IMR-90 (cell line): Measurements from ENCODE around the gene HS2ST1.

Experiments used
- BHLHE40 ChIP-seq: fragments of 150-350 bp; IDR thresholded peaks from 2 replicates; pipeline ENCODE4 v1.6.1; 2016; ENCODE audit warnings: mild to moderate bottlenecking, low read depth, low read length
- CEBPB ChIP-seq: IDR thresholded peaks from 2 replicates; pipeline ENCODE4 v1.6.1; 2012; ENCODE audit warnings: low read depth, low read length, improper control_type of control experiment
- ELK1 ChIP-seq: fragments of 150-350 bp; IDR thresholded peaks from 2 replicates; pipeline ENCODE4 v1.6.1; 2016; ENCODE audit warnings: low read depth, mild to moderate bottlenecking, low read length, moderate library complexity, borderline replicate concordance
- FOS ChIP-seq: fragments of 150-350 bp; IDR thresholded peaks from 2 replicates; pipeline ENCODE4 v1.6.1; 2016; ENCODE audit warnings: low read depth, low read length
- MAFK ChIP-seq: IDR thresholded peaks from 2 replicates; pipeline ENCODE4 v1.6.1; 2012; ENCODE audit warnings: low read depth, low read length, improper control_type of control experiment
- MAZ ChIP-seq: IDR thresholded peaks from 2 replicates; pipeline ENCODE4 v1.6.1; 2012; ENCODE audit warnings: low read depth, mild to moderate bottlenecking, low read length, improper control_type of control experiment, moderate library complexity, borderline replicate concordance
- MXI1 ChIP-seq: IDR thresholded peaks from 2 replicates; pipeline ENCODE4 v1.6.1; 2012; ENCODE audit warnings: low read depth, mild to moderate bottlenecking, low read length, moderate library complexity, borderline replicate concordance
- NFE2L2 ChIP-seq: fragments of 150-350 bp; IDR thresholded peaks from 2 replicates; pipeline ENCODE4 v1.6.1; 2016; ENCODE audit warnings: low read depth, mild to moderate bottlenecking, low read length
- POLR2A ChIP-seq: IDR thresholded peaks from 2 replicates; pipeline ENCODE4 v1.6.1; 2012; ENCODE audit warnings: mild to moderate bottlenecking, low read depth, low read length
- SMC3 ChIP-seq: fragments of 150-350 bp; IDR thresholded peaks from 2 replicates; pipeline ENCODE4 v1.6.1; 2016; ENCODE audit warnings: low read depth, mild to moderate bottlenecking, antibody characterized with exemption, low read length, moderate library complexity
- USF2 ChIP-seq: fragments of 150-350 bp; IDR thresholded peaks from 2 replicates; pipeline ENCODE4 v1.6.1; 2017; ENCODE audit warnings: mild to moderate bottlenecking, antibody characterized with exemption, low read length, low read depth
- TF ChIP-seq, protein P1 (sequence below): conservative IDR thresholded peaks from 2 replicates; pipeline ENCODE4 v1.5.1; 2012; ENCODE audit warnings: mild to moderate bottlenecking, low read depth, low read length, improper control_type of control experiment

DNA sequence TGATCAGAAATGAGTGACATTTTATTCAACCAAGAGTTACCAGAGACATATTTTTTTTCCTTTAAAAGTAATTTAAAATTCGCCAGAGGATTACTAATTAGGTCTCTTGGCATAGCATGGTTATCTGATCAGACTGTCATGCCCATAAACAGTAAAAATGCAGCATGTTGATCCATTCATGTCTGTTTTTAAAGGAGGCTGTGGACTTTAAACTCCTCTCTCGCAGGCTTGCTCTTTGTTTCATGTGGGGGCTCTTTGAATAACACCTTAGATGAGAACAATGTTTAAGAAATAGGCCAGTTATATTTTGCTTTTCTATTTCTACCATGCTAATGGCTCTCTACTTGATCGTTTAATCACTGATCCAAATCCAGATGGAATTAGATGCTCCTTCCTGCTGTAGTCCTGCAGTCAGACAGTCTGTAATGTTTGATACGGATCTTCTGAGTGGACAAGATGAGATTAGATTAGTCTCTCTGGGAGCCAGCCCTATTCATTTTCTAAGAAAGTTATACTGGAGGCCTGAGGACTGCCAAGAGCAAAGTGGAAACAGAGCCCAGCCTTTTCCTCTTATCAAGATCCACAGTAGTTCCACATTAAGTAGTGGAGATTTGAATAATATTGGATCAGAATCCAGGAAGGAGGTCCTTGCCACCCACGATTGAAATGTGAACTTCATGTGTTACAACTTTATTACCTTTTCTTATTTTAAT, 197.4 kb downstream of the HS2ST1 start:
- TF ChIP-seq MXI1 (no peak), ELK1 (no peak), MAZ (no peak), POLR2A (no peak), MAFK (no peak), CEBPB (no peak), USF2 (no peak), FOS (no peak), BHLHE40 (no peak), NFE2L2 (no peak), SMC3 (no peak)
- TF ChIP-seq, protein P1, sequence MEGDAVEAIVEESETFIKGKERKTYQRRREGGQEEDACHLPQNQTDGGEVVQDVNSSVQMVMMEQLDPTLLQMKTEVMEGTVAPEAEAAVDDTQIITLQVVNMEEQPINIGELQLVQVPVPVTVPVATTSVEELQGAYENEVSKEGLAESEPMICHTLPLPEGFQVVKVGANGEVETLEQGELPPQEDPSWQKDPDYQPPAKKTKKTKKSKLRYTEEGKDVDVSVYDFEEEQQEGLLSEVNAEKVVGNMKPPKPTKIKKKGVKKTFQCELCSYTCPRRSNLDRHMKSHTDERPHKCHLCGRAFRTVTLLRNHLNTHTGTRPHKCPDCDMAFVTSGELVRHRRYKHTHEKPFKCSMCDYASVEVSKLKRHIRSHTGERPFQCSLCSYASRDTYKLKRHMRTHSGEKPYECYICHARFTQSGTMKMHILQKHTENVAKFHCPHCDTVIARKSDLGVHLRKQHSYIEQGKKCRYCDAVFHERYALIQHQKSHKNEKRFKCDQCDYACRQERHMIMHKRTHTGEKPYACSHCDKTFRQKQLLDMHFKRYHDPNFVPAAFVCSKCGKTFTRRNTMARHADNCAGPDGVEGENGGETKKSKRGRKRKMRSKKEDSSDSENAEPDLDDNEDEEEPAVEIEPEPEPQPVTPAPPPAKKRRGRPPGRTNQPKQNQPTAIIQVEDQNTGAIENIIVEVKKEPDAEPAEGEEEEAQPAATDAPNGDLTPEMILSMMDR: no peak
